ENCODE results near the gene TRAPPC11.

DNA sequence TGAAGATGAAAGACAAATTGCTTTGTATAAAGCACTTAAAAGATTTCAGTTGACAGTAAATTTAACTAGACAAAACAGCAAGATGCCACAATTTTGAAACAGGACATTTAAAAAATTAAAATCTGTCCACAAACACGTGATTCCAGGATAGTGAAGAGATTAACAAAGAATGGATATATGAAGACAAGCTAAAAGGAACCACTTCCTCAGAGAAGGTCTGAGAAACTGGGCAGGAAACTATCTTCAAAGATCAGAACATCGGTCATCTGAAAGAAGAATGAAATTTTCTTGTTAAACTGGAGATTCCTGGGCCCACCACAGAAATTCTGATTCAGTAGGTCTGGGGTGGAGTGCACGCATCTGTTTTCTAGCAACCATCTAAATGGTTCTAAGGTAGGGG is 1.5 kb upstream of the TRAPPC11 start:
- no peak for TF ChIP-seq TAF1 (IDR thresholded peaks at IDR 0.05; ENCODE audit: borderline replicate concordance, low read depth, low read length)
- no peak for TF ChIP-seq POLR2A (IDR thresholded peaks at IDR 0.05; ENCODE audit: low read depth, low read length)
- TF ChIP-seq POLR2AphosphoS5 (IDR thresholded peaks at IDR 0.05; ENCODE audit: low read depth, low read length) = no peak
